Rectal smooth muscle tissue (tissue), 1 donor: ENCODE measurements around the gene ELOVL6.

Experiments used
- H3K27ac ChIP-seq: one replicate; pipeline ENCODE4 v1.7.0; 2013; ENCODE audit warnings: low read depth, low read length, inconsistent platforms
- H3K27me3 ChIP-seq: one replicate; pipeline ENCODE4 v1.7.0; 2013; ENCODE audit warnings: low read length; ENCODE audit not compliant: control insufficient read depth, insufficient read depth
- H3K36me3 ChIP-seq: one replicate; pipeline ENCODE4 v1.7.0; 2013; ENCODE audit warnings: low read length; ENCODE audit not compliant: control insufficient read depth, insufficient read depth
- H3K4me1 ChIP-seq: one replicate; pipeline ENCODE4 v1.7.0; 2013; ENCODE audit warnings: low read length; ENCODE audit not compliant: control insufficient read depth, insufficient read depth
- H3K4me3 ChIP-seq: one replicate; pipeline ENCODE4 v1.7.0; 2013; ENCODE audit warnings: low read length
- H3K9ac ChIP-seq: one replicate; pipeline ENCODE4 v1.7.0; 2013; ENCODE audit warnings: low read length

ELOVL6 gene

DNA sequence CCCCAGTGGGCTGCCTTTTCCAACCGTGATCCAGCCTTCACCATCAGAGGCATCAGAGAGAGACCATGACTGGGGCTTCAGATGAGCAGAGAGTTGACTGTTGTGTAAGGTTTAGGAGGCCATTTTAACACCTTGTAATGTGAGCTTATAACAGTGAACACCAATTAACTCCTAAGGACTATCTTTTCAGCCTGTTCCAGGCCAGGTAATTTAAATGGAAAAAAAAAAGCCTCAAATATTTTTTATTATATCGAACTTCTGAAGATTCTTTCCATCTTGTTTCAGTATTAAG lies 13.3 kb upstream of the ELOVL6 start:
- Histone ChIP-seq H3K36me3 (no peaks in the 10 kb centered on the region), H3K4me3 (no peak overlapping the region), H3K4me1 (no peaks in the 10 kb centered on the region), H3K27ac (no peak overlapping the region), H3K9ac (no peak overlapping the region), H3K27me3 (no peaks in the 10 kb centered on the region)

DNA sequence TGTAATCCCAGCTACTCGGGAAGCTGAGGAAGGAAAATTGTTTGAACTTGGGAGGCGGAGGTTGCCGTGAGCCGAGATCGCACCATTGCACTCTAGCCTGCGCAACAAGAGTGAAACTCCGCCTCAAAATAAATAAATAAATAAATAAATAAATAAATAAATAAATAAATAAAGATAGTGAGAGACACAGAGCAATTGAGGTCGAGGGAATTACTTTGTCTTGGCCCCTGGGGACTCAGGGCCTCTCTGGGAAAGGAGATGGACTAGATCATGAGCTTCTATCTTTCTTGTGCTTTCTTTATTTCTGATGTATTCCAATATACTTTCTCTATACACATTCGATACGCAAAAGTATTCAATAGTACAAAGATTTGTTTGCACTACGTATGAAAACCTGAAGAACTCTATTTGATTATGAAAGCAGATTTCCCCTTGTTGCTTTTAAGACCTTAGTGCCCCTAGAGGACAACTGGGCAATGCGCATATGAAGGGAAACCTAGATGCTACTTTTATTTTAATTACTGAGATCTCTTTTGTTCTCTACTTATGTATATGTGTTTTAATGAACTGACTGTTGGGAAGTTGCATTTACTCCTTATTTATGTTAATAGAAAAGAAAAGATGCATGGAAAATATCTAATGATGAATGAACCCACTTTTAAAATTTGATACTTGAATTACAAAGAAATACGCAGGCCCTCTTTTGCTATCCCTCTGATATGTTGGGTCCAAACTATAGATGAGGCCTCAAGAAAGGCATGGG lies 12.8 kb upstream of the ELOVL6 start:
- Histone ChIP-seq H3K27ac (no peak overlapping the region), H3K9ac (no peak overlapping the region), H3K36me3 (no peaks in the 10 kb centered on the region), H3K4me1 (no peaks in the 10 kb centered on the region), H3K27me3 (no peaks in the 10 kb centered on the region), H3K4me3 (no peak overlapping the region)

DNA sequence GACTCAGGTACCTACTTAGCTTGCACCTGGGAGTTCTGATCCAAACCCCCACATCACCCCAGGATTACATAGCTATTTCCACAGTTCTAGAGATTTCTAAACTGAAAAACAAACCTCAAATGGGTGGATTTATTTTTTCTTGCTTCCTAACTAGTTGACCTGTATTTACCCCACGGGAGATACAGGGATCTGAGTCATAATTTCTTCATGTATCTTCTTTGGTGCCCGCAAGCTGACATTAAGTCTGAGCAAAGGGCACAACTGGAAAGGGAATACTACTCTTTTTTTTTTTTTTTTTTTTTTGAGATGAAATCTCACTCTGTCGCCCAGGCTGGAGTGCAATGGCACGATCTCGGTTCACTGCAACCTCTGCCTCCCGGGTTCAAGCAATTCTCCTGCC lies 10.0 kb upstream of the ELOVL6 start:
- H3K4me3 ChIP-seq = no peak overlapping the region
- H3K36me3 ChIP-seq = no peaks in the 10 kb centered on the region
- H3K27ac ChIP-seq = no peak overlapping the region
- H3K4me1 ChIP-seq = no peaks in the 10 kb centered on the region
- H3K9ac ChIP-seq = no peak overlapping the region
- no peaks in the 10 kb centered on the region for H3K27me3 ChIP-seq

DNA sequence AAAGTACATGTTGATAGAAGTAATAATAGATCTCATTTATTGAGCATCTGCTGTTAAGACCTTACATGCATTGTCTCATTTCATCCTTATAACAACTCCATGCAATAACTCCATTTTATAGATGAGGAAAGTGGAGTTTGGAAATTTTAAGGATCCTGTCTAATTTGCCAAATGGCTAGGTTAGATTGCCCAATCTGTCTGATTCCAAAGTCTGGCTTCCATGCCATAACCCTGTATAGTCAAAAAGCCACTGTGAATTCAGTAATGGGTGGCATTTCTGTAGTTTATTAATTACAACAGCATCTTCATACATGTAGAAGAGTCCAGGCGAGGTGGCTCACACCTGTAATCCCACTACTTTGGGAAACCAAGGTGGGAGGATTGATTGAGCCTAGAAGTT lies 8.8 kb upstream of the ELOVL6 start:
- Histone ChIP-seq H3K36me3 (no peaks in the 10 kb centered on the region), H3K4me3 (no peak overlapping the region), H3K27me3 (no peaks in the 10 kb centered on the region), H3K4me1 (no peaks in the 10 kb centered on the region), H3K9ac (no peak overlapping the region), H3K27ac (no peak overlapping the region)

DNA sequence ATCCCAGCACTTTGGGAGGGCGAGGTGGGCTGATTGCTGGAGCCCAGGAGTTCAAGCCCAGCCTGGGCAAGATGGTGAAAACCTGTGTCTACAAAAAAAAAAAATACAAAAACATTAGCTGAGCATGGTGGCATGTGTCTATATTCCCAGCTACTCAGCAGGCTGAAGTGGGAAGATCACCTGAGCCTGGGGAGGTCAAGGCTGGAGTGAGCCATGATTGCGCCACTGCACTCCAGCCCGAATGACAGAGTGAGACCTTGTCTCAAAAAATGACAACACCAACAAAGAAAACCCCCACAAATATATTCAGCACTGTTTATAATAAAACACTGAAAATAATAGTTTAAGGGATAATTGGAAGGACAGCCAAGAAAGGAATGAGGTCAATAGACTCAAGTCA lies 3.6 kb upstream of the ELOVL6 start:
- no peaks in the 10 kb centered on the region for H3K27me3 ChIP-seq
- H3K4me3 ChIP-seq = no peak overlapping the region
- H3K4me1 ChIP-seq = no peaks in the 10 kb centered on the region
- no peak overlapping the region for H3K27ac ChIP-seq
- no peak overlapping the region for H3K9ac ChIP-seq
- H3K36me3 ChIP-seq = no peaks in the 10 kb centered on the region

DNA sequence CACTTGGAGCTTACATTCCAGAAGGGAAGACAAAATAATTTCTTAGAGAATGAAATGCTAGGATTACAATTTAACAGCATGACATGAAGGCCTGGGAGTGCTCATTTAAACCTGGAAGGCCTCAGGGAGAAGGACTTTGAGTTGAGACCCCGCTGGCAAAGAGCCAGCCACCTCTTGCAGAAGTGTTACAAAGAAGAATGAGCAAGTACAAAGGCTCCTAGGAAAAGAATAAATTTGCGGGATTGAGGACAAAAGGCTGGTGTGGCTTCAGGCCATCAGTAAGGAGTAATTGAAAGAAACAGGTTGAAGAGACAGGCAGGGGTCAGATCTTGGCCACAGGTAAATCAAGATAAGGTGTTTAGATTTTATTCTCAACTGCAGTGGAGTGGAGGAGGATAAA lies 3.1 kb upstream of the ELOVL6 start:
- H3K36me3 ChIP-seq = no peaks in the 10 kb centered on the region
- no peaks in the 10 kb centered on the region for H3K4me1 ChIP-seq
- H3K27ac ChIP-seq = no peak overlapping the region
- H3K27me3 ChIP-seq = no peaks in the 10 kb centered on the region
- H3K4me3 ChIP-seq = no peak overlapping the region
- no peak overlapping the region for H3K9ac ChIP-seq

DNA sequence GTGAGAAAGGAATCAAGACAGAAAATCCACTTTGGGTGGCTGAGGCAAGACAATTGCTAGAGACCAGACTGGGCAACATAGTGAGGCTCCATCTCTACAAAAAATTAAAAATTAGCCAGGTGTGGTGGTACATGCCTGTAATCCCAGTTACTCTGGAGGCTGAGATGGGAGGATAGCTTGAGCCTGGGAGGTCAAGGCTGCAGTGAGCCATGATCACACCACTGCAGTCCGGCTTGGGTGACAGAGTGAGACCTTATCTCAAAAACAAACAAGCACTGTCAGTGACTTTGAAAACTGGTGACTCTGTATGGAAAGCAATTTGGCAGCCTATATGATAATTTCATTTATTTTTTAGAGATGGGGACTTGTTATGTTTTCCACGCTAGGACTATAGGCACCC lies 2.3 kb upstream of the ELOVL6 start:
- Histone ChIP-seq H3K9ac (no peak overlapping the region), H3K27ac (no peak overlapping the region), H3K4me1 (peaks cover 1% of the 10 kb centered on the region), H3K4me3 (no peak overlapping the region), H3K27me3 (no peaks in the 10 kb centered on the region), H3K36me3 (no peaks in the 10 kb centered on the region)

DNA sequence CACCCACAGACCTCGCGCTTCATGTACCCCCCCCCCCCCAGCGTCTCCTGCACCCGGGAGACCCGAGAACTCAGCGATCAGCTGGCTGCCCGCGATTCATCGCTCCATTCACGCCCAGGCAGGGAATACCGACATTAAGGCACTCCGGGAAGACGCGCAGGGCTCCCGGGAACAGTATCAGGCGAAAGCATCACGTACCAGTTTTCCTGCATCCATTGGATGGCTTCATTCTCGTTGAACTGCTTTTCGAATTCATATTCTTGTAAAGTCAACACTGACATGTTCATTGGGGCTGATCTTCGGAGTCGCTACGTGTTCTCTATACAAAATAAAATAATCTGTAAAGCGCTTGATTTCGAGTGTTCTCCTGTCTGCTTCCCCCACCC lies 373 bp downstream of the ELOVL6 start:
- Histone ChIP-seq H3K27ac (no peak overlapping the region), H3K36me3 (no peaks in the 10 kb centered on the region), H3K4me1 (peaks cover 4% of the 10 kb centered on the region), H3K9ac (peak overlapping the region; percentile 61), H3K4me3 (peak overlapping the region; percentile 79), H3K27me3 (no peaks in the 10 kb centered on the region)

DNA sequence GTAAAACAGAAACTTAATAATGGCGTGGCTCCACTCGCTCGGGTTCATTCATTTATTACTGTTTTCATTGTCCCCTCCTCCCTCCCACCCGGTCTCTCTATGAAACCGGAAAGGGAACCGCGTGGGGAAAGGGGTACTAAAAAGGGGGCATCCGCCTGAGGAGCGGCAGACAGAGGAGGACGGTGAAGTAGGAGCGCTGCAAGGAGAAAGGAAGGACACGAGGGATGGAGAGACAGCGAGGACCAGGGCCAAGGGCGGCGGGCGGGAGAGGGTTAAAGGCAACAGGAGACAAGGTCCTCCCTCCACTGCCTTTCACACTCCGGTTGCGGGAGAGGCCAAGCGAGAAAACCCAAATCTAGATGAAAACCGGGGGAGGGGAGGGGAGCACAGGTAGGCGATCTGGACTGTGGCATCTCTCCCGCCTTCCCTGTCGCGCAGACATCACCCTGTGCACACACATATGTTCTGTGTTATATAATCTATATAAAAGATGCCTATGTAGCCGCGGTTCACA lies 829 bp downstream of the ELOVL6 start:
- Histone ChIP-seq H3K9ac (peak overlapping the region; percentile 61), H3K27me3 (no peaks in the 10 kb centered on the region), H3K27ac (peak overlapping the region; percentile 81), H3K36me3 (no peaks in the 10 kb centered on the region), H3K4me3 (peak overlapping the region; percentile 79), H3K4me1 (peaks cover 4% of the 10 kb centered on the region)

DNA sequence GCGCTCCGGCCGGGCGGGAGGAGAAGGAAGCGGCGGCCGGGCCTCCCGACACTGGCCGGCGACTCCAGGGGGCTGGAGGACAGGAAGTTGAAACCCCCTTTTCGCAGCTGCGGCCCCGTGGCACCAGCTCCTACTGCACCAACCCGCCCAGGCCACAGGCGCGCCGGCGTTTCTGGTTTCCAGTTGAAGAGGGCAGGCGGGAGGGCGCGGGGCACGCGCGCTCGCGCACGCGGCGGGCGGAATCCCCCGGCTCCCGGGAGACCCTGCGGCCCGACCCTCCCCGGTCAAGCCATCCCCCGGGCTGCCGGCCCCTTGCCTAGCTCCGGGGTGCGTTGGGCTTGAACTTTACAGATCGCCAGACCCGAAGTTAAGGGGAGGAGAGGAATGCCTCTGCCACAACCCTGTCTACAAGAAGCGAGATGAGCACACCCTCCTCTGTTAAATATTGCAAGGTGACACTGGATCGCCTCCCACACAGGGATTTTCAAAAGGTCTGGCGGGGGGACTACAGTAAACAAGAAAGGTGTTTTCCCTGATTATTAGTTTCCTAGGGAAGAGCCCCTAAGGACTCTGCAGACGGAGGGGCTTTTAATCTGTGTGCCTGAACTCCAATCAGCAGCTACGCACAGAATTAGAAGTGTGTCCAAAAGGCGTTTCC lies 1.4 kb downstream of the ELOVL6 start:
- peak overlapping the region; percentile 61 for H3K9ac ChIP-seq
- peak overlapping the region; percentile 79 for H3K4me3 ChIP-seq
- peak overlapping the region; percentile 81 for H3K27ac ChIP-seq
- no peaks in the 10 kb centered on the region for H3K36me3 ChIP-seq
- H3K27me3 ChIP-seq = no peaks in the 10 kb centered on the region
- H3K4me1 ChIP-seq = peaks cover 4% of the 10 kb centered on the region

DNA sequence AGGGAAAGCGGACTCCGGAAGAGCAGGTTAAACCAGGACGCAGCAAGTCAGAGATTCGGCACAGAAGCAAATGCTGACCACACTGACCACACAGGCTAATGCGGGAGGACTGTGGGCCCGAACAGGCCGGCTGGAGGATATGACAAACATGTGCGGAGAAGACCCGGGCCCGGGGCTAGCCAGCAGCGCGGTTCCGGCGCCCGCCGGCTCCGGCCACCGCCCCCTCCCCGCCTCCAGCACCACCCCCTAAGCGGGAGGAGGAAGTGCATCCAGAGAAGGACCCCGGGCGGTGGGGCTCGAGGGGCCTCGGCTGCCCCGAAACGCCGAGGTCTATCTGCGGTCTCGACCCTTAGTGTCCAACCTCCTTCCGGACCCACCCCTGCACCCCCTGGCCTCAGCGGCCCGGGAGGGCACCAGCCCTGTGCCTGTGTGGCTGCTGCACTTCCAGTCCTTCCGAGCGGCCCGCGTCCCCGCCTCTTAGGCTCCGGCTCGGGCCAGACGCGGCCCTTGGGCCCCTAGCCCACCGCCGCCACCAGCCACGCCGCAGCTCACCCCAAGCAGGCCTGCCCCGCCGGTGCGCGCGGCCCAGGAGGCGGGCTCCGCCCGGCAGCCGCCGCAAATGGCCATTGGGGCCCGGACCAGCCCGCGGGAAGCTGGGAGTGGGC lies 2.1 kb downstream of the ELOVL6 start:
- peaks cover 4% of the 10 kb centered on the region for H3K4me1 ChIP-seq
- peak overlapping the region; percentile 61 for H3K9ac ChIP-seq
- peak overlapping the region; percentile 81 for H3K27ac ChIP-seq

DNA sequence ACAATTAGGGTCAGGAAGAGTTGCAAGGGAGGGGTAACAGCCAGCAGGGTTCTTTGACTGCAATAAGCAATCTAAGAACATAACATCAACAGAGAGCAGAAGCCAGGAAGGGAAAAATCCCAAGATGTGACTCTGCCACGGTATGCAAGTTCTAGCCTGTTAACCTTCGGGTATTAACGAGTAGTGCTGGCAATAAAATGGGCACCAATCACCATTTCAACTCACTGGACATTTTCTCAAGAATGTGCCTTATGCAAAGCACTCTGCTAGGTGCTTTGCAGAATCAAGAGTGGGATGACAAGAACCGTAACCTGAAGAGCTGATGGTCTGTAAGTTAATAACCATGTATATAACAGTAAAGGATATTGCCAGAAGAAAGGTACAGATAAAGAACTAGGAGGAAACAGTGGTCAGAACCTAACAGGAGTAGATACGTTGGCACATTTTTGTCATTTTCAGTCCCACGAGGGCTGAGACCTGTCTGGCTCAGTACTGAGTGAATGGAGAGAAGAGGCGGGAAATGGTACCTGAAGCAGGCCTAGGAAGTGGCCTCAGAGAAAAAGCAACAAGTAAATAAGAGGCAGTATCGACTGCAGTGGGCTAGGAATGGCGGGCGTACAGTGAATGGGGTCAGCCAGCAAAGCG lies 2.7 kb downstream of the ELOVL6 start:
- no peaks in the 10 kb centered on the region for H3K36me3 ChIP-seq
- H3K4me3 ChIP-seq = peak overlapping the region; percentile 79
- H3K27me3 ChIP-seq = no peaks in the 10 kb centered on the region
- H3K27ac ChIP-seq = peak overlapping the region; percentile 81
- peaks cover 4% of the 10 kb centered on the region for H3K4me1 ChIP-seq
- H3K9ac ChIP-seq = peak overlapping the region; percentile 61

More for the DNA sequence above, 2.1 kb downstream of the ELOVL6 start:
- no peaks in the 10 kb centered on the region for H3K36me3 ChIP-seq
- peak overlapping the region; percentile 79 for H3K4me3 ChIP-seq
- no peaks in the 10 kb centered on the region for H3K27me3 ChIP-seq
